ENCODE data around the gene GH2.
"Not testable (repeated sequence)": the region's sequence is repeated elsewhere in the genome, so short reads cannot be mapped to it uniquely, and the experiment has no call there.

- TF ChIP-seq CTCF (conservative IDR thresholded peaks at IDR 0.05; ENCODE audit: low read depth in 2 of 2); EZH2 (IDR thresholded peaks at IDR 0.05; ENCODE audit: low read depth, unreplicated experiment); POLR2AphosphoS5 (IDR thresholded peaks at IDR 0.05; ENCODE audit: low read depth); EZH2phosphoT487 (IDR thresholded peaks at IDR 0.05; ENCODE audit: unreplicated experiment); JUNB (IDR thresholded peaks at IDR 0.05; ENCODE audit: unreplicated experiment); ETS1 (IDR thresholded peaks at IDR 0.05); ZNF331 (CRISPR knock-in tag; IDR thresholded peaks at IDR 0.05; ENCODE audit: low read depth); CREB1 (CRISPR knock-in tag; IDR thresholded peaks at IDR 0.05; ENCODE audit: low read depth): not testable (repeated sequence)
- TF ChIP-seq, protein P1, sequence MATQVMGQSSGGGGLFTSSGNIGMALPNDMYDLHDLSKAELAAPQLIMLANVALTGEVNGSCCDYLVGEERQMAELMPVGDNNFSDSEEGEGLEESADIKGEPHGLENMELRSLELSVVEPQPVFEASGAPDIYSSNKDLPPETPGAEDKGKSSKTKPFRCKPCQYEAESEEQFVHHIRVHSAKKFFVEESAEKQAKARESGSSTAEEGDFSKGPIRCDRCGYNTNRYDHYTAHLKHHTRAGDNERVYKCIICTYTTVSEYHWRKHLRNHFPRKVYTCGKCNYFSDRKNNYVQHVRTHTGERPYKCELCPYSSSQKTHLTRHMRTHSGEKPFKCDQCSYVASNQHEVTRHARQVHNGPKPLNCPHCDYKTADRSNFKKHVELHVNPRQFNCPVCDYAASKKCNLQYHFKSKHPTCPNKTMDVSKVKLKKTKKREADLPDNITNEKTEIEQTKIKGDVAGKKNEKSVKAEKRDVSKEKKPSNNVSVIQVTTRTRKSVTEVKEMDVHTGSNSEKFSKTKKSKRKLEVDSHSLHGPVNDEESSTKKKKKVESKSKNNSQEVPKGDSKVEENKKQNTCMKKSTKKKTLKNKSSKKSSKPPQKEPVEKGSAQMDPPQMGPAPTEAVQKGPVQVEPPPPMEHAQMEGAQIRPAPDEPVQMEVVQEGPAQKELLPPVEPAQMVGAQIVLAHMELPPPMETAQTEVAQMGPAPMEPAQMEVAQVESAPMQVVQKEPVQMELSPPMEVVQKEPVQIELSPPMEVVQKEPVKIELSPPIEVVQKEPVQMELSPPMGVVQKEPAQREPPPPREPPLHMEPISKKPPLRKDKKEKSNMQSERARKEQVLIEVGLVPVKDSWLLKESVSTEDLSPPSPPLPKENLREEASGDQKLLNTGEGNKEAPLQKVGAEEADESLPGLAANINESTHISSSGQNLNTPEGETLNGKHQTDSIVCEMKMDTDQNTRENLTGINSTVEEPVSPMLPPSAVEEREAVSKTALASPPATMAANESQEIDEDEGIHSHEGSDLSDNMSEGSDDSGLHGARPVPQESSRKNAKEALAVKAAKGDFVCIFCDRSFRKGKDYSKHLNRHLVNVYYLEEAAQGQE (IDR thresholded peaks at IDR 0.05; ENCODE audit: unreplicated experiment): not testable (repeated sequence)
Measured at GRCh38 chr17:63870292-63870665, 11.5 kb downstream of the GH2 start.

All from GM23338 (cell line).